Measurements from ENCODE around the gene SUSD4.

The SUSD4 gene

DNA sequence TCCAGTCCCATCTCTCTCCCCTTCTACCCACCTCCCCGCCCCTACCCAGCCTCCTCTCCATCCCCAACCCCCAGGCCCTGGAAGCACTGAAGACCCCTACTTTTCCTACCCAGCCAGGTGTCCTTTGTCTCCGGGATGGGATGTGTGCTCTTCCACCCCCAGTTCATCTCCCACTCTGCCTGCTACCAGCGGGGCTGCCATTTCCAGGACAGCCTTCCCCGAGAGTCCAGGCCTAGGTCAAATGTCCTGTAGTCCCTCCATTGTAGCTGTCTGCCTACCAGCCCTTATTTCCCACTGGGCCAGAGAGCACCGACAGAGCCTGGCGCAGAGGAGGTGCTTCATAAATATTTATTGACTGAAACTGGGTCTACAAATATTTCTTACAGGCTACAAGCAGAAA lies 148.9 kb downstream of the SUSD4 start:
- no peaks in the 10 kb centered on the region for H3K79me2 ChIP-seq (ENCODE audit: insufficient read depth, low read length)
- no peak overlapping the region for H2AFZ ChIP-seq (ENCODE audit: low read length)

DNA sequence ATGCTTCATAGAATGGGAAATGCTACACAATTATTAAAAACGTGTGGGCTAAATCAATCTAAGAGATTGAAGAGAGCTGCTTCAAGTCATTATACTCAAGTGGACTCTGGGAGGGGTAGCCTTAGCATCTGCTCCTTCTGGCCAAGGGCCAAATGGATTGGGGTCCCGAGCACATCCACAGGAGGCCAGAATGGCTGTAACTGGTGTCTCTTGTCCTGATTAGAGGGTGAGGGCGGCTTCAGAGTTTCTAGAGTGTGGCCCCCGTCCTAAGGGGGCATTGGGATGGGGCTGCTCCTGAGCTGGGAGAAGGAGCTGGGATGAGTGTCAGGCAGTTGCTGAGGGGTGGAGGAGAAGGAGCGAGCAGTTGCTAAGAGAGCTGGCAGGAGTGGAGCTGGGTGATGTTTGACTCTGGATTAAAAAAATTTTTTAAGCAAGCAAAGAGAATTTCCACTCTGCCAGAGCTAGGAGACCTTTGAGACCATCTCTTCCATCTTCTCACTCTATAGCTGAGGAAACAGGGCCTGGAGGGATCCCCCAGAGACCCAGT lies 149.6 kb downstream of the SUSD4 start:
- H4K20me1 ChIP-seq (ENCODE audit: insufficient read depth, low read length): no peaks in the 10 kb centered on the region
- no peaks in the 10 kb centered on the region for H3K9me2 ChIP-seq (ENCODE audit: low read depth, low read length)
- H3K36me3 ChIP-seq (ENCODE audit: insufficient read depth, low read length): no peaks in the 10 kb centered on the region
- no peaks in the 10 kb centered on the region for H3K9me3 ChIP-seq (ENCODE audit: low read length)
- no peaks in the 10 kb centered on the region for H3F3A ChIP-seq (ENCODE audit: insufficient read depth, low read length)
- H3K9ac ChIP-seq (ENCODE audit: low read length): no peak overlapping the region
- H3K4me2 ChIP-seq (ENCODE audit: low read length): no peak overlapping the region
- H3K27me3 ChIP-seq (ENCODE audit: insufficient read depth, low read length): no peaks in the 10 kb centered on the region
- H3K27ac ChIP-seq (ENCODE audit: low read depth, low read length, poor library complexity, severe bottlenecking): no peak overlapping the region
- no peak for TF ChIP-seq EZH2 (IDR thresholded peaks at IDR 0.05; ENCODE audit: borderline replicate concordance, low read length)
- TF ChIP-seq, protein P1, sequence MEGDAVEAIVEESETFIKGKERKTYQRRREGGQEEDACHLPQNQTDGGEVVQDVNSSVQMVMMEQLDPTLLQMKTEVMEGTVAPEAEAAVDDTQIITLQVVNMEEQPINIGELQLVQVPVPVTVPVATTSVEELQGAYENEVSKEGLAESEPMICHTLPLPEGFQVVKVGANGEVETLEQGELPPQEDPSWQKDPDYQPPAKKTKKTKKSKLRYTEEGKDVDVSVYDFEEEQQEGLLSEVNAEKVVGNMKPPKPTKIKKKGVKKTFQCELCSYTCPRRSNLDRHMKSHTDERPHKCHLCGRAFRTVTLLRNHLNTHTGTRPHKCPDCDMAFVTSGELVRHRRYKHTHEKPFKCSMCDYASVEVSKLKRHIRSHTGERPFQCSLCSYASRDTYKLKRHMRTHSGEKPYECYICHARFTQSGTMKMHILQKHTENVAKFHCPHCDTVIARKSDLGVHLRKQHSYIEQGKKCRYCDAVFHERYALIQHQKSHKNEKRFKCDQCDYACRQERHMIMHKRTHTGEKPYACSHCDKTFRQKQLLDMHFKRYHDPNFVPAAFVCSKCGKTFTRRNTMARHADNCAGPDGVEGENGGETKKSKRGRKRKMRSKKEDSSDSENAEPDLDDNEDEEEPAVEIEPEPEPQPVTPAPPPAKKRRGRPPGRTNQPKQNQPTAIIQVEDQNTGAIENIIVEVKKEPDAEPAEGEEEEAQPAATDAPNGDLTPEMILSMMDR (IDR thresholded peaks at IDR 0.05; ENCODE audit: low read length): no peak
- H3K79me2 ChIP-seq (ENCODE audit: insufficient read depth, low read length): no peaks in the 10 kb centered on the region
- no peaks in the 10 kb centered on the region for H3K4me1 ChIP-seq (ENCODE audit: insufficient read depth, low read length, severe bottlenecking)
- no peak overlapping the region for H3K4me3 ChIP-seq (ENCODE audit: low read depth, low read length, poor library complexity, severe bottlenecking)
- H2AFZ ChIP-seq (ENCODE audit: low read length): no peak overlapping the region

More for the DNA sequence above, 148.9 kb downstream of the SUSD4 start:
- Histone ChIP-seq H3K4me1 (ENCODE audit: insufficient read depth, low read length, severe bottlenecking) (no peaks in the 10 kb centered on the region), H3K4me3 (ENCODE audit: low read depth, low read length, poor library complexity, severe bottlenecking) (no peak overlapping the region), H4K20me1 (ENCODE audit: insufficient read depth, low read length) (no peaks in the 10 kb centered on the region), H3F3A (ENCODE audit: insufficient read depth, low read length) (no peaks in the 10 kb centered on the region), H3K9me3 (ENCODE audit: low read length) (no peaks in the 10 kb centered on the region), H3K27ac (ENCODE audit: low read depth, low read length, poor library complexity, severe bottlenecking) (no peak overlapping the region), H3K36me3 (ENCODE audit: insufficient read depth, low read length) (no peaks in the 10 kb centered on the region), H3K9ac (ENCODE audit: low read length) (no peak overlapping the region), H3K4me2 (ENCODE audit: low read length) (no peak overlapping the region), H3K9me2 (ENCODE audit: low read depth, low read length) (no peaks in the 10 kb centered on the region), H3K27me3 (ENCODE audit: insufficient read depth, low read length) (no peaks in the 10 kb centered on the region)
- TF ChIP-seq, protein P1 (IDR thresholded peaks at IDR 0.05; ENCODE audit: low read length): no peak
- TF ChIP-seq EZH2 (IDR thresholded peaks at IDR 0.05; ENCODE audit: borderline replicate concordance, low read length): no peak

DNA sequence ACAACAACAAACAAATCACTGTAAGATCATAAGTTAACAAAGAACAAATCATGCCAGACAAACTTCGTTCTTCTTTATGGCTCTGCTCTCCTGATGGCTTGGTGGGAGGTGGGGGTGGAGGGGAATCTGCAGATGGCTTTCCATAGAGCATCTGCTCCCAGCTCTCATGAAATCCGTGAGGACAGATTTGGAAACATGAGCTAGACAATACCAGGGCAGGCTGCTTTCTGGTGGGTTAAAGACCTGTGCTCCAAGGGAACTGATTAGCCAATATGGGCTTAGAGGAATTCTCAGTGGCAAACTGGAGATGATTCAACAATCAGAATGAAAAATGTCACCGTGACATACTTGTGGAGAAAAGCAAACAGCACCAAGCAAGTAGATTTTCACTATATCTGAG lies 151.5 kb downstream of the SUSD4 start:
- H3K9me3 ChIP-seq (ENCODE audit: low read length): no peaks in the 10 kb centered on the region
- H3K9ac ChIP-seq (ENCODE audit: low read length): no peak overlapping the region
- no peak overlapping the region for H2AFZ ChIP-seq (ENCODE audit: low read length)
- H3K27me3 ChIP-seq (ENCODE audit: insufficient read depth, low read length): no peaks in the 10 kb centered on the region
- H3F3A ChIP-seq (ENCODE audit: insufficient read depth, low read length): no peaks in the 10 kb centered on the region
- TF ChIP-seq, protein P1 (IDR thresholded peaks at IDR 0.05; ENCODE audit: low read length): no peak
- TF ChIP-seq EZH2 (IDR thresholded peaks at IDR 0.05; ENCODE audit: borderline replicate concordance, low read length): no peak
- no peaks in the 10 kb centered on the region for H4K20me1 ChIP-seq (ENCODE audit: insufficient read depth, low read length)
- no peaks in the 10 kb centered on the region for H3K36me3 ChIP-seq (ENCODE audit: insufficient read depth, low read length)
- H3K27ac ChIP-seq (ENCODE audit: low read depth, low read length, poor library complexity, severe bottlenecking): no peak overlapping the region
- H3K4me2 ChIP-seq (ENCODE audit: low read length): no peak overlapping the region
- H3K79me2 ChIP-seq (ENCODE audit: insufficient read depth, low read length): no peaks in the 10 kb centered on the region
- H3K9me2 ChIP-seq (ENCODE audit: low read depth, low read length): no peaks in the 10 kb centered on the region
- no peaks in the 10 kb centered on the region for H3K4me1 ChIP-seq (ENCODE audit: insufficient read depth, low read length, severe bottlenecking)
- no peak overlapping the region for H3K4me3 ChIP-seq (ENCODE audit: low read depth, low read length, poor library complexity, severe bottlenecking)

All from OCI-LY1 (cell line).